ENCODE results near the gene DNAH17.

Gene DNAH17

GRCh38 chr17:78616946-78617345, 39.8 kb upstream of the DNAH17 start:
- Histone ChIP-seq H3K4me3 (ENCODE audit: low read length) (no peak overlapping the region), H3K4me1 (ENCODE audit: control insufficient read depth, insufficient read depth, low read length) (no peaks in the 10 kb centered on the region), H3K9me3 (ENCODE audit: control insufficient read depth, low read length) (no peaks in the 10 kb centered on the region), H3K27me3 (ENCODE audit: control insufficient read depth, insufficient read depth, low read length) (no peaks in the 10 kb centered on the region), H3K36me3 (ENCODE audit: control insufficient read depth, insufficient read depth, low read length) (no peaks in the 10 kb centered on the region), H3K9ac (ENCODE audit: low read length) (no peak overlapping the region)

- Histone ChIP-seq H3K4me3 (ENCODE audit: low read length) (no peak overlapping the region), H3K9ac (ENCODE audit: low read length) (no peak overlapping the region), H3K4me1 (ENCODE audit: control insufficient read depth, insufficient read depth, low read length) (no peaks in the 10 kb centered on the region), H3K9me3 (ENCODE audit: control insufficient read depth, low read length) (no peaks in the 10 kb centered on the region), H3K36me3 (ENCODE audit: control insufficient read depth, insufficient read depth, low read length) (no peaks in the 10 kb centered on the region), H3K27me3 (ENCODE audit: control insufficient read depth, insufficient read depth, low read length) (no peaks in the 10 kb centered on the region)
These were observed 38.4 kb upstream of the DNAH17 start for GRCh38 chr17:78615631-78616030.

GRCh38 chr17:78613416-78613815, 36.2 kb upstream of the DNAH17 start:
- H3K9me3 ChIP-seq (ENCODE audit: control insufficient read depth, low read length) = no peaks in the 10 kb centered on the region
- H3K27me3 ChIP-seq (ENCODE audit: control insufficient read depth, insufficient read depth, low read length) = no peaks in the 10 kb centered on the region
- no peaks in the 10 kb centered on the region for H3K4me1 ChIP-seq (ENCODE audit: control insufficient read depth, insufficient read depth, low read length)
- no peaks in the 10 kb centered on the region for H3K36me3 ChIP-seq (ENCODE audit: control insufficient read depth, insufficient read depth, low read length)
- H3K9ac ChIP-seq (ENCODE audit: low read length) = no peak overlapping the region
- no peak overlapping the region for H3K4me3 ChIP-seq (ENCODE audit: low read length)

GRCh38 chr17:78611607-78612006, 34.4 kb upstream of the DNAH17 start:
- no peaks in the 10 kb centered on the region for H3K9me3 ChIP-seq (ENCODE audit: control insufficient read depth, low read length)
- H3K36me3 ChIP-seq (ENCODE audit: control insufficient read depth, insufficient read depth, low read length) = no peaks in the 10 kb centered on the region
- no peaks in the 10 kb centered on the region for H3K27me3 ChIP-seq (ENCODE audit: control insufficient read depth, insufficient read depth, low read length)
- no peak overlapping the region for H3K9ac ChIP-seq (ENCODE audit: low read length)
- H3K4me1 ChIP-seq (ENCODE audit: control insufficient read depth, insufficient read depth, low read length) = no peaks in the 10 kb centered on the region
- H3K4me3 ChIP-seq (ENCODE audit: low read length) = no peak overlapping the region

GRCh38 chr17:78610951-78611511, 33.8 kb upstream of the DNAH17 start:
- Histone ChIP-seq H3K36me3 (ENCODE audit: control insufficient read depth, insufficient read depth, low read length) (no peaks in the 10 kb centered on the region), H3K9ac (ENCODE audit: low read length) (no peak overlapping the region), H3K27me3 (ENCODE audit: control insufficient read depth, insufficient read depth, low read length) (no peaks in the 10 kb centered on the region), H3K4me1 (ENCODE audit: control insufficient read depth, insufficient read depth, low read length) (no peaks in the 10 kb centered on the region), H3K4me3 (ENCODE audit: low read length) (no peak overlapping the region), H3K9me3 (ENCODE audit: control insufficient read depth, low read length) (no peaks in the 10 kb centered on the region)

- Histone ChIP-seq H3K4me1 (ENCODE audit: control insufficient read depth, insufficient read depth, low read length) (no peaks in the 10 kb centered on the region), H3K27me3 (ENCODE audit: control insufficient read depth, insufficient read depth, low read length) (no peaks in the 10 kb centered on the region), H3K4me3 (ENCODE audit: low read length) (no peak overlapping the region), H3K9ac (ENCODE audit: low read length) (no peak overlapping the region), H3K36me3 (ENCODE audit: control insufficient read depth, insufficient read depth, low read length) (no peaks in the 10 kb centered on the region), H3K9me3 (ENCODE audit: control insufficient read depth, low read length) (no peaks in the 10 kb centered on the region)
These were observed 32.0 kb upstream of the DNAH17 start for GRCh38 chr17:78609191-78609641.

GRCh38 chr17:78608804-78609186, 31.6 kb upstream of the DNAH17 start:
- no peaks in the 10 kb centered on the region for H3K36me3 ChIP-seq (ENCODE audit: control insufficient read depth, insufficient read depth, low read length)
- H3K9me3 ChIP-seq (ENCODE audit: control insufficient read depth, low read length) = no peaks in the 10 kb centered on the region
- H3K4me1 ChIP-seq (ENCODE audit: control insufficient read depth, insufficient read depth, low read length) = no peaks in the 10 kb centered on the region
- no peaks in the 10 kb centered on the region for H3K27me3 ChIP-seq (ENCODE audit: control insufficient read depth, insufficient read depth, low read length)
- H3K4me3 ChIP-seq (ENCODE audit: low read length) = no peak overlapping the region
- H3K9ac ChIP-seq (ENCODE audit: low read length) = no peak overlapping the region

- Histone ChIP-seq H3K4me1 (ENCODE audit: control insufficient read depth, insufficient read depth, low read length) (no peaks in the 10 kb centered on the region), H3K9me3 (ENCODE audit: control insufficient read depth, low read length) (no peaks in the 10 kb centered on the region), H3K36me3 (ENCODE audit: control insufficient read depth, insufficient read depth, low read length) (no peaks in the 10 kb centered on the region), H3K9ac (ENCODE audit: low read length) (no peak overlapping the region), H3K4me3 (ENCODE audit: low read length) (no peak overlapping the region), H3K27me3 (ENCODE audit: control insufficient read depth, insufficient read depth, low read length) (no peaks in the 10 kb centered on the region)
These were observed 31.1 kb upstream of the DNAH17 start for GRCh38 chr17:78608122-78608803.

- no peak overlapping the region for H3K4me3 ChIP-seq (ENCODE audit: low read length)
- no peaks in the 10 kb centered on the region for H3K36me3 ChIP-seq (ENCODE audit: control insufficient read depth, insufficient read depth, low read length)
- no peaks in the 10 kb centered on the region for H3K4me1 ChIP-seq (ENCODE audit: control insufficient read depth, insufficient read depth, low read length)
- no peaks in the 10 kb centered on the region for H3K9me3 ChIP-seq (ENCODE audit: control insufficient read depth, low read length)
- no peaks in the 10 kb centered on the region for H3K27me3 ChIP-seq (ENCODE audit: control insufficient read depth, insufficient read depth, low read length)
- no peak overlapping the region for H3K9ac ChIP-seq (ENCODE audit: low read length)
These were observed 29.8 kb upstream of the DNAH17 start for GRCh38 chr17:78607038-78607437.

GRCh38 chr17:78605886-78606285, 28.7 kb upstream of the DNAH17 start:
- Histone ChIP-seq H3K4me1 (ENCODE audit: control insufficient read depth, insufficient read depth, low read length) (no peaks in the 10 kb centered on the region), H3K4me3 (ENCODE audit: low read length) (no peak overlapping the region), H3K36me3 (ENCODE audit: control insufficient read depth, insufficient read depth, low read length) (no peaks in the 10 kb centered on the region), H3K27me3 (ENCODE audit: control insufficient read depth, insufficient read depth, low read length) (no peaks in the 10 kb centered on the region), H3K9me3 (ENCODE audit: control insufficient read depth, low read length) (no peaks in the 10 kb centered on the region), H3K9ac (ENCODE audit: low read length) (no peak overlapping the region)

- Histone ChIP-seq H3K9me3 (ENCODE audit: control insufficient read depth, low read length) (no peaks in the 10 kb centered on the region), H3K27me3 (ENCODE audit: control insufficient read depth, insufficient read depth, low read length) (no peaks in the 10 kb centered on the region), H3K4me1 (ENCODE audit: control insufficient read depth, insufficient read depth, low read length) (no peaks in the 10 kb centered on the region), H3K9ac (ENCODE audit: low read length) (no peak overlapping the region), H3K36me3 (ENCODE audit: control insufficient read depth, insufficient read depth, low read length) (no peaks in the 10 kb centered on the region), H3K4me3 (ENCODE audit: low read length) (no peak overlapping the region)
These were observed 28.2 kb upstream of the DNAH17 start for GRCh38 chr17:78605429-78605828.

- no peak overlapping the region for H3K9ac ChIP-seq (ENCODE audit: low read length)
These were observed 25.1 kb upstream of the DNAH17 start for GRCh38 chr17:78602246-78602645.

More at GRCh38 chr17:78602246-78602645, 25.1 kb upstream of the DNAH17 start:
- no peaks in the 10 kb centered on the region for H3K4me1 ChIP-seq (ENCODE audit: control insufficient read depth, insufficient read depth, low read length)
- H3K9me3 ChIP-seq (ENCODE audit: control insufficient read depth, low read length) = no peaks in the 10 kb centered on the region
- H3K27me3 ChIP-seq (ENCODE audit: control insufficient read depth, insufficient read depth, low read length) = no peaks in the 10 kb centered on the region
- H3K4me3 ChIP-seq (ENCODE audit: low read length) = no peak overlapping the region
- no peaks in the 10 kb centered on the region for H3K36me3 ChIP-seq (ENCODE audit: control insufficient read depth, insufficient read depth, low read length)

Measured in mucosa of stomach (tissue), 1 donor.